D721Med (cell line): Measurements from ENCODE around the gene LRRC32.

ENCODE experiments used
- DNase-seq: peaks from one replicate; pipeline ENCODE4 v3.0.0; 2011; ENCODE audit warnings: low spot score; ENCODE audit not compliant: insufficient read length
- FAIRE-seq: peaks from 2 replicates; lab custom pipeline; 2011; peaks lifted over from hg19 to GRCh38; lab: Jason Lieb, UNC
- CTCF ChIP-seq: IDR thresholded peaks from 2 replicates; pipeline ENCODE4 v1.5.1; 2012; ENCODE audit warnings: mild to moderate bottlenecking, control low read depth; ENCODE audit not compliant: insufficient read depth; ENCODE audit errors: missing control alignments

Gene LRRC32

DNA sequence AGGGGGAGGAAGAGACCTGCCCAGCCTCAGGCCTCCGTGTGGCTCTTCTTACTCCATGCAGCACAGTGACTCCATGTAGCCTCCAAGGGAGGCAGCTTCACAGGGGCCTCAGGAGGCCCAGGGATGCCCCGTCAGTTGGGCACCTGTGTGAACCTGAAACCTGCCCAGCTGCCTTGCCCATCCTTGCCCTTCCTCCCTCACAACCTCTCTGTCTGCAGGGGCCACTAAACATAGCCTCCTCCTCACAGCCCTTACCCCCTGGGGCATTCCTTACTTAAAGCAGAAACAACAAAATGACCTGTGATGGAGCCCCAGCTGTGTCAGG, 7.1 kb downstream of the LRRC32 start:
- no peak for FAIRE-seq
- peak; percentile 4 for DNase-seq
- TF ChIP-seq CTCF, result no peak

- no peak for TF ChIP-seq CTCF
- no peak for FAIRE-seq
- DNase-seq, result peak; percentile 10
These were observed 7.7 kb downstream of the LRRC32 start for GRCh38 chr11:76662656-76663485.

GRCh38 chr11:76661834-76662434, 8.6 kb downstream of the LRRC32 start:
- no peak for FAIRE-seq
- peak; percentile 6 for DNase-seq
- no peak for TF ChIP-seq CTCF

GRCh38 chr11:76661306-76661751, 9.2 kb downstream of the LRRC32 start:
- DNase-seq (peak; percentile 14), FAIRE-seq (no peak)
- TF ChIP-seq CTCF, result no peak

GRCh38 chr11:76660533-76661305, 9.8 kb downstream of the LRRC32 start:
- FAIRE-seq, result no peak
- DNase-seq, result no peak
- TF ChIP-seq CTCF, result no peak

DNA sequence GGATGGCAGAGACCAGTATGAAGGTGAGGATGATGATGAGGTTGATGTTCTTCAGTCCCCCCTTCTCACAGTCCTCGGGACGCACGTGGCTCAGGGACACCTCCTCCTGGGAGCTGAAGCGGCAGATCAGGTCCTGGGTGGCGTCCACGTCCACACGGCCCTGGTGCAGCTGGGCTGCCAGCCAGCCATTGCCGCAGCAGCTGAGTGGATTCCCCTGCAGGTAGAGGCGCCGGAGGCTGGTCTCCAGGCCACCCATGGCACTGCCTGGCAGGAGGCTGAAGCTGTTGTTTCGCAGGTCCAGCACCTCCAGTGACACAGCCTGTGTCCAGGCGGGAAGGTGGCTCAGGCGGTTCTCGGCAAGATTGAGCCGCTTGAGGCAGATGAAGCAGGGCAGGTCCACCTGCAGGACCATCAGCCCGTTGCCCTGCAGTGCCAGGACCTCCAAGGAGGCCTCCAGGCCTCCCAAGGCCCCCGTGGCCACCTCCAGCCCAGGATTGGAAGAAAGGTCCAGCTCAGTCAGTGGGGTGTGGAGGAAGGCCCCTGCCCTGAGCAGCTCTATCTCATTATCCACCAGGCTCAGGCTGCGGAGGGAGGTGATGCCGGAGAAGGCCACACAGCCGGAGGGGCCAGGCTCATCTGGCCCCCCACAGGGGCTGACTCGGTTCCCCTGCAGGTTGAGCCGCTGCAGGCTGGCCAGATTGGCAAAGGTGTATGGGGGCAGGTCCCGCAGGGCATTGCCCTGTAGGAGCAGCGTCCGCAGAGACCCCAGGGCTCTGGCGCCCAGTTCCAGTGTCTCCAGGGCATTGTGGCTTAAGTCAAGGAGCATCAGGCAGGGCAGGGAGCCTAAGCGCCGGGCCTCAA, 10.6 kb downstream of the LRRC32 start:
- FAIRE-seq (no peak), DNase-seq (peak; percentile 13)
- no peak for TF ChIP-seq CTCF
